ENCODE results near the gene EIF2S2. TPM values are rescaled to one million over a fixed set of nuclear protein-coding genes. Genes with fewer than 3 reads are reported as not detected.

Gene EIF2S2
- polyA plus RNA-seq, 2 of the 4 experiments (the other 2 are of a cell fraction), result 149 to 227 TPM

GRCh38 chr20:34090645-34091044 lies 21.4 kb downstream of the EIF2S2 start (continued):
- TF ChIP-seq MAZ (IDR thresholded peaks at IDR 0.05; ENCODE audit: borderline replicate concordance, low read depth, low read length), result no peak
- no peak for TF ChIP-seq CEBPB (IDR thresholded peaks at IDR 0.05)
- no peak for TF ChIP-seq SREBF2 (IDR thresholded peaks at IDR 0.05)

- WGBS (ENCODE audit: missing lambda C conversion rate), result 91% methylated on average over 13 of the region's 13 CpGs
- Histone ChIP-seq H3K9me3 (no peaks in the 10 kb centered on the region), H3K4me3 (no peak overlapping the region), H3K4me1 (no peaks in the 10 kb centered on the region), H3K4me2 (no peak overlapping the region), H3K27ac (no peak overlapping the region)
- no peak for ATAC-seq
- no peak for FAIRE-seq
- no peak for TF ChIP-seq NFE2L2 (conservative IDR thresholded peaks at IDR 0.05; ENCODE audit: low read length)
- no peak for TF ChIP-seq CHD4 (IDR thresholded peaks at IDR 0.05; ENCODE audit: borderline replicate concordance)
- TF ChIP-seq REST (IDR thresholded peaks at IDR 0.05), result no peak
- no peak for TF ChIP-seq FOSB (CRISPR knock-in tag; IDR thresholded peaks at IDR 0.05)
- no peak for TF ChIP-seq EHMT2 (IDR thresholded peaks at IDR 0.05; ENCODE audit: low read depth)
- TF ChIP-seq ESRRA (IDR thresholded peaks at IDR 0.05; ENCODE audit: borderline replicate concordance, low read length), result no peak
- TF ChIP-seq HES2 (IDR thresholded peaks at IDR 0.05), result no peak
- POLR2A ChIA-PET, result no interaction called here
- no peak for DNase-seq (ENCODE audit: low read depth in 1 of 2, low spot score in 1 of 2)
- CTCF ChIA-PET, result interaction anchor here (0.6 to 1.4 kb wide), 3 partner anchors 20 to 470 kb away, joined by 3 to 4 read pairs (median 4); no protein-coding TSS in a partner anchor
Observed at GRCh38 chr20:34089655-34090345, 22.2 kb downstream of the EIF2S2 start.

- Histone ChIP-seq H3K9me3 (no peaks in the 10 kb centered on the region), H3K4me3 (no peak overlapping the region), H3K4me1 (no peaks in the 10 kb centered on the region), H3K27ac (no peak overlapping the region), H3K4me2 (no peak overlapping the region)
- 95% methylated on average over 5 of the region's 5 CpGs for WGBS (ENCODE audit: missing lambda C conversion rate)
- ChIA-PET CTCF (interaction anchor here (0.5 to 1.4 kb wide), 2 partner anchors 19 to 38 kb away, joined by 3 to 4 read pairs; no protein-coding TSS in a partner anchor), POLR2A (no interaction called here)
- FAIRE-seq (no peak), DNase-seq (ENCODE audit: low read depth in 1 of 2, low spot score in 1 of 2) (no peak), ATAC-seq (no peak)
- TF ChIP-seq ZSCAN20 (CRISPR knock-in tag; IDR thresholded peaks at IDR 0.05), result no peak
- 0 out of 5 replicates have a peak, but pooled peaks of 1 of the 2 experiments have one; percentile 2 for TF ChIP-seq JUN (IDR thresholded peaks at IDR 0.05)
Observed at GRCh38 chr20:34089175-34089479, 22.9 kb downstream of the EIF2S2 start.

GRCh38 chr20:34088305-34089174 lies 23.5 kb downstream of the EIF2S2 start:
- Histone ChIP-seq H3K4me3 (no peak overlapping the region), H3K27ac (no peak overlapping the region), H3K9me3 (no peaks in the 10 kb centered on the region), H3K4me2 (no peak overlapping the region), H3K4me1 (no peaks in the 10 kb centered on the region)
- CTCF ChIA-PET, result interaction anchor here (0.5 kb wide), 1 partner anchor 39 kb away, joined by 3 read pairs; no protein-coding TSS in a partner anchor
- DNase-seq (ENCODE audit: low read depth in 1 of 2, low spot score in 1 of 2) (no peak), FAIRE-seq (no peak), ATAC-seq (no peak)
- POLR2A ChIA-PET, result no interaction called here
- TF ChIP-seq CBX8 (IDR thresholded peaks at IDR 0.05), result no peak
- TF ChIP-seq RCOR1 (IDR thresholded peaks at IDR 0.05; ENCODE audit: low read depth, low read length), result no peak
- 0 out of 2 replicates have a peak, but pooled peaks have one; percentile 77 for TF ChIP-seq POLR2AphosphoS2 (conservative IDR thresholded peaks at IDR 0.05; ENCODE audit: low read length)
- peak in 1 of 2 experiments; percentile 6; a peak in 1 of 5 replicates for TF ChIP-seq JUN (IDR thresholded peaks at IDR 0.05)
- no peak for TF ChIP-seq EP300 (IDR thresholded peaks at IDR 0.05)
- 92% methylated on average over 15 of the region's 15 CpGs for WGBS (ENCODE audit: missing lambda C conversion rate)

Measured in A549 (cell line).